ENCODE results near the gene MANEAL. TPM values are rescaled to one million over a fixed set of nuclear protein-coding genes. Genes with fewer than 3 reads are reported as not detected.

The MANEAL gene
- total RNA-seq, 1 experiment from 2014 or later = 22.7 TPM

DNA sequence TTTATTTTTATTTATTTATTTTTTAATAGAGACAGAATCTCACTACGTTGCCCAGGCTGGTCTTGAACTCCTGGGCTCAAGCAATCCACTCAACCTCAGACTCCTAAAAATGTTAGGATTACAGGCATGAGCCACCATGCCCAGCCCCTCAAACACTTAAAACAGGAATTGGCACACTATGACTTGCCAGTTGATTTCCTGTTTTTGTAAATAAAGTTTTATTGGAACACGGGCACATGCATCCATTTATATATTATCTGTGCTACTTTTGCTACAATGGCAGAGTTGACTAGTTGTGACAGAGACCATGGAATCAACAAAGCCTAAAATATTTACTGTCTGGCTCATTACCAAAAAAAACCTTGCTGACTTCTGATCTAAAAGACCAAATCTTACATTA is 30.4 kb downstream of the MANEAL start:
- no peaks in the 10 kb centered on the region for H3K79me2 ChIP-seq (ENCODE audit: insufficient read depth, low read length)
- H2AK5ac ChIP-seq (ENCODE audit: insufficient read length, low read length) = no peak overlapping the region
- no peak overlapping the region for H3K9ac ChIP-seq (ENCODE audit: extremely low read depth, insufficient read length, low read length)
- H2AFZ ChIP-seq (ENCODE audit: low read length) = no peak overlapping the region
- no CpG with 5 or more reads among the region's 2 CpGs for WGBS (ENCODE audit: extremely low coverage, insufficient read length, low lambda C conversion rate)
- no peak overlapping the region for H2BK20ac ChIP-seq (ENCODE audit: low read depth, low read length, poor library complexity, severe bottlenecking)
- no peak overlapping the region for H4K91ac ChIP-seq (ENCODE audit: insufficient read length, low read depth, low read length)
- H2BK15ac ChIP-seq (ENCODE audit: low read depth, low read length) = no peak overlapping the region
- no peaks in the 10 kb centered on the region for H4K20me1 ChIP-seq (ENCODE audit: control insufficient read depth, insufficient read depth, insufficient read length)
- H3K27me3 ChIP-seq (ENCODE audit: insufficient read depth, low read length) = no peaks in the 10 kb centered on the region
- H3T11ph ChIP-seq (ENCODE audit: low read length) = no peak overlapping the region
- H3K14ac ChIP-seq (ENCODE audit: insufficient read depth, low read length) = no peak overlapping the region
- no peak for TF ChIP-seq CTCF (conservative IDR thresholded peaks at IDR 0.05)
- no peak for DNase-seq
- no peak overlapping the region for H2BK12ac ChIP-seq (ENCODE audit: insufficient read length, low read depth, low read length)
- H4K8ac ChIP-seq (replicated peaks; ENCODE audit: insufficient read length, low read depth, low read length) = no peak overlapping the region
- no peaks in the 10 kb centered on the region for H3K4me1 ChIP-seq (ENCODE audit: insufficient read depth, low read length)
- no peak overlapping the region for H3K18ac ChIP-seq (ENCODE audit: insufficient read length, low read depth, low read length)
- H3K4me3 Mint-ChIP-seq = no peak overlapping the region
- H3K56ac ChIP-seq (ENCODE audit: insufficient read length, low read depth, low read length) = no peak overlapping the region
- H3K36me3 Mint-ChIP-seq (ENCODE audit: insufficient read depth in 1 of 3, low read depth in 3 of 3) = peaks cover 14 to 49% (median 32%) of the 10 kb centered on the region in 3 experiments; a peak in 6 of 7 replicates
- H3K23me2 ChIP-seq (ENCODE audit: insufficient read length, low read depth, low read length, poor library complexity, severe bottlenecking) = no peaks in the 10 kb centered on the region
- H3K79me1 ChIP-seq (ENCODE audit: insufficient read depth, low read depth, low read length, poor library complexity, severe bottlenecking) = no peaks in the 10 kb centered on the region
- H3K23ac ChIP-seq (ENCODE audit: insufficient read length, low read depth, low read length) = no peak overlapping the region
- H2BK5ac ChIP-seq (ENCODE audit: insufficient read length, low read length) = no peak overlapping the region
- H2BK120ac ChIP-seq (ENCODE audit: low read depth, low read length, poor library complexity, severe bottlenecking) = no peak overlapping the region
- no peaks in the 10 kb centered on the region for H3K4me1 Mint-ChIP-seq
- no peaks in the 10 kb centered on the region for H3K9me3 Mint-ChIP-seq
- H3K27ac ChIP-seq (ENCODE audit: insufficient read length, low read depth, low read length) = no peak overlapping the region
- H3K27ac Mint-ChIP-seq = no peak overlapping the region
- no peak overlapping the region for H3K4ac ChIP-seq (ENCODE audit: low read depth, low read length)
- H3K9me3 ChIP-seq (ENCODE audit: control insufficient read depth, low read depth, low read length) = no peaks in the 10 kb centered on the region
- H3K4me2 ChIP-seq (ENCODE audit: insufficient read depth, insufficient read length, low read length) = no peak overlapping the region
- no peak overlapping the region for H4K5ac ChIP-seq (ENCODE audit: insufficient read length, low read depth, low read length)
- H3K27me3 Mint-ChIP-seq (ENCODE audit: low read depth) = no peaks in the 10 kb centered on the region
